K562 (cell line): ENCODE results near the gene PNKD. TPM values are rescaled to one million over a fixed set of nuclear protein-coding genes. Genes with fewer than 3 reads are reported as not detected.
A peak's percentile ranks its signal among the peaks of the same experiment; 100 is the strongest.

Experiments used
- BHLHE40 ChIP-seq: IDR thresholded peaks from 2 replicates; pipeline ENCODE4 v1.6.1; 2011; ENCODE audit warnings: low read length, improper control_type of control experiment
- CEBPB ChIP-seq: fragments of 450-650 bp; IDR thresholded peaks from 2 replicates; pipeline ENCODE4 v1.6.1; 2016; ENCODE audit warnings: missing genetic modification characterization, missing compliant biosample characterization
- DIDO1 ChIP-seq: fragments of 450-650 bp; IDR thresholded peaks from 2 replicates; pipeline ENCODE4 v1.6.1; 2016; ENCODE audit warnings: low read depth, missing biosample characterization, missing genetic modification characterization
- DNMT1 ChIP-seq: fragments of 450-650 bp; IDR thresholded peaks from 2 replicates; pipeline ENCODE4 v1.6.1; 2016; ENCODE audit warnings: antibody characterized with exemption, mild to moderate bottlenecking
- GABPA ChIP-seq: fragments of 200-800 bp; sonication (Bioruptor generic); conservative IDR thresholded peaks from 2 replicates; pipeline ENCODE4 v1.6.1; 2016; ENCODE audit warnings: low read depth, missing genetic modification characterization, missing compliant biosample characterization
- HNRNPH1 ChIP-seq: fragments of 200-400 bp; formaldehyde crosslinking; optimal IDR thresholded peaks from 2 replicates; pipeline ENCODE3; 2017; ENCODE audit warnings: low read depth, mild to moderate bottlenecking, low read length, moderate library complexity
- HNRNPUL1 ChIP-seq: fragments of 200-400 bp; formaldehyde crosslinking; IDR thresholded peaks from 2 replicates; pipeline ENCODE4 v1.6.1; 2017; ENCODE audit warnings: low read length
- LARP7 ChIP-seq: fragments of 450-650 bp; IDR thresholded peaks from 2 replicates; pipeline ENCODE4 v1.6.1; 2016
- MYBL2 ChIP-seq, 2 experiments: fragments of 450-650 bp in 1 of 2; sonication (generic) in 1 of 2; formaldehyde crosslinking in 1 of 2; IDR thresholded peaks; 2 replicates each; pipeline versions ENCODE4 v1.6.1 to v1.8.1; 2017 to 2022; ENCODE audit warnings: borderline replicate concordance in 1 of 2, inconsistent platforms in 1 of 2, low read depth in 1 of 2, mild to moderate bottlenecking in 1 of 2, missing genetic modification reagents in 1 of 2, moderate library complexity in 1 of 2
- SPI1 ChIP-seq: IDR thresholded peaks from 2 replicates; pipeline ENCODE4 v1.6.1; 2011; ENCODE audit warnings: low read depth, low read length, control low read depth, borderline replicate concordance
- SRSF7 ChIP-seq: fragments of 200-400 bp; formaldehyde crosslinking; optimal IDR thresholded peaks from 2 replicates; pipeline ENCODE3; 2017; ENCODE audit warnings: mild to moderate bottlenecking, low read depth, low read length
- TAL1 ChIP-seq: fragments of 450-650 bp; IDR thresholded peaks from 2 replicates; pipeline ENCODE4 v1.6.1; 2016; ENCODE audit warnings: mild to moderate bottlenecking
- TBL1XR1 ChIP-seq, 2 experiments: IDR thresholded peaks; 2 replicates each; pipeline ENCODE4 v1.6.1; 2012; ENCODE audit warnings: improper control_type of control experiment in 2 of 2, low read length in 2 of 2, mild to moderate bottlenecking in 1 of 2
- ZNF311 ChIP-seq: fragments of 250-450 bp; sonication (Bioruptor Pico); IDR thresholded peaks from 2 replicates; pipeline ENCODE4 v1.4.0; 2020; ENCODE audit warnings: mild to moderate bottlenecking, moderate library complexity
- ZNF316 ChIP-seq: fragments of 450-650 bp; IDR thresholded peaks from 2 replicates; pipeline ENCODE4 v1.6.1; 2016
- ZNF436 ChIP-seq: fragments of 250-450, 450-650 bp; sonication (Bioruptor Pico); formaldehyde crosslinking; IDR thresholded peaks from 2 replicates; pipeline ENCODE4 v1.7.0; 2020; ENCODE audit warnings: mild to moderate bottlenecking
- ZNF589 ChIP-seq: fragments of 200-800 bp; sonication (Bioruptor generic); IDR thresholded peaks from 2 replicates; pipeline ENCODE4 v1.6.1; 2016; ENCODE audit warnings: low read depth, missing genetic modification characterization, missing compliant biosample characterization
- ZNF785 ChIP-seq: fragments of 250-450 bp; sonication (Bioruptor Pico); IDR thresholded peaks from 2 replicates; pipeline ENCODE4 v1.4.0; 2020; ENCODE audit warnings: mild to moderate bottlenecking
- polyA plus RNA-seq, 8 experiments: library from polyadenylated mRNA; depleted of rRNA in 4 of 8; stranded (reverse) in 5 of 8; unstranded in 3 of 8; fragments of >200 nt; fragmentation: Nextera tagmentation in 2 of 8; fragmentation: Illumina TruSeq in 1 of 8; extraction: Ambion mirVana in 2 of 8; extraction: Trizol in 1 of 8; gene quantifications; 2 replicates each; pipeline versions ENCODE4 v1.2.1 to v1.2.3, GENCODE V29; 2011 to 2014; ENCODE audit warnings: inconsistent platforms in 1 of 8, missing spikeins in 1 of 8
- total RNA-seq, 7 experiments: library from RNA; depleted of rRNA in 6 of 7; stranded (reverse); fragments of >200 nt in 6 of 7; fragmentation: Illumina TruSeq in 2 of 7; extraction: Trizol in 2 of 7; gene quantifications; 2 replicates each; pipeline versions ENCODE4 v1.2.1 to v1.2.3, GENCODE V29; 2011 to 2021; ENCODE audit warnings: low replicate concordance in 1 of 7
- TF ChIP-seq, protein P1 (sequence below): fragments of 450-650 bp; IDR thresholded peaks from 2 replicates; pipeline ENCODE4 v1.6.1; 2014; ENCODE audit warnings: low read depth, mild to moderate bottlenecking, moderate library complexity, borderline replicate concordance
- TF ChIP-seq, protein P2 (sequence below): IDR thresholded peaks from 2 replicates; pipeline ENCODE4 v1.6.1; 2012; ENCODE audit warnings: low read depth, low read length, improper control_type of control experiment, borderline replicate concordance
- TF ChIP-seq, protein P3 (sequence below): fragments of 450-650 bp; IDR thresholded peaks from one replicate; pipeline ENCODE4 v1.6.1; 2018; ENCODE audit warnings: mild to moderate bottlenecking, moderate library complexity; ENCODE audit not compliant: partially characterized antibody

The PNKD gene
- total and polyA plus RNA-seq, 9 of the 15 experiments (the other 6 are each of a cell fraction or from before 2014, with no cell fraction given) = 26.0 to 105 (median 60.1) TPM

DNA sequence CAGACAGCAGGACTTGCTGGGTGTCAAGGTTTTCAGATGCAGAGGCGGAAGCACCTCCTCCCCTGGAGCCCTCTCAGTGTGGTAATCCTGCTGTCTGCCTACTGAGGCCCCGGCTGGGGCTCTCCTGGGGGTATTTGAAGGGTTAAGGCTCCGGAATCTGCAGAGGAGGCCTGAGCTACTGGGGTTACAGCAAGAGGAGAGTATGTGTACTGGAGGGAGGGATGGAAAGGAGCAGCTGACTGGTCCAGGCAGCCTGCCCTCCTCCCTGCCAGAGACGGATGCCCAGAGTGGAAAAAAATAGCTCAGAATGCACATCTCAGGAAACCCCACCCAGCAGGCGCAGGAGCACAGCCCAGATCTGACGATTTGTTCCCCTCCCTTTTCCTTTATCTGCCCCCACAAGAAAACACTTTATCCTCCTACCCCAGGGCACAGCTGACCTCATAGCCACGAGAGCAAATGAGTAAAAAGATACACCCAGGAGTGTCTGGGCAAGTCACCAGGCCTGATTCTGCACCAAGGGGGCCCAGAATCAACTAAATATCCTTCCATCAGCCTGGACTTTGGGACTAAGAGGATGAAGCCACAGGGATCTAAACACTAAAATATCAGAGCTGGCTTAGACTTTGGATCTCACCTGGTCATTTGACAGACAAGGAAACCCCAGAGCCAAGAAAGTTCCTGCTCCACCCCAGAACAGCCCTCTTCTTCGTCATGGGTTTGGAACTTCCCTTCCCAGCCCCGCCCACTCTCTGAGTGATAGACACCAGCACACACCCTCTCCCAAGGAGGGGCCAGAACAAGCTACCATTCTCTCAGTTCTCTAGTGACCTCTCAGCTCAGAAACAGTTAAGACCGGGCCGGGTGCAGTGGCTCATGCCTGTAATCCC, 16.5 kb downstream of the PNKD start (continued):
- TF ChIP-seq, protein P1, sequence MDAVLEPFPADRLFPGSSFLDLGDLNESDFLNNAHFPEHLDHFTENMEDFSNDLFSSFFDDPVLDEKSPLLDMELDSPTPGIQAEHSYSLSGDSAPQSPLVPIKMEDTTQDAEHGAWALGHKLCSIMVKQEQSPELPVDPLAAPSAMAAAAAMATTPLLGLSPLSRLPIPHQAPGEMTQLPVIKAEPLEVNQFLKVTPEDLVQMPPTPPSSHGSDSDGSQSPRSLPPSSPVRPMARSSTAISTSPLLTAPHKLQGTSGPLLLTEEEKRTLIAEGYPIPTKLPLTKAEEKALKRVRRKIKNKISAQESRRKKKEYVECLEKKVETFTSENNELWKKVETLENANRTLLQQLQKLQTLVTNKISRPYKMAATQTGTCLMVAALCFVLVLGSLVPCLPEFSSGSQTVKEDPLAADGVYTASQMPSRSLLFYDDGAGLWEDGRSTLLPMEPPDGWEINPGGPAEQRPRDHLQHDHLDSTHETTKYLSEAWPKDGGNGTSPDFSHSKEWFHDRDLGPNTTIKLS = no peak
- peak; percentile 65; the same call in 1 of the 2 replicates for TF ChIP-seq SPI1
- TF ChIP-seq ZNF311 = no peak
- no peak for TF ChIP-seq ZNF589 (CRISPR knock-in tag)
- TF ChIP-seq SRSF7 = no peak
- no peak for TF ChIP-seq TBL1XR1 (IDR thresholded peaks at IDR 0.05; ENCODE audit: low read length in 2 of 2)
- TF ChIP-seq, protein P2, sequence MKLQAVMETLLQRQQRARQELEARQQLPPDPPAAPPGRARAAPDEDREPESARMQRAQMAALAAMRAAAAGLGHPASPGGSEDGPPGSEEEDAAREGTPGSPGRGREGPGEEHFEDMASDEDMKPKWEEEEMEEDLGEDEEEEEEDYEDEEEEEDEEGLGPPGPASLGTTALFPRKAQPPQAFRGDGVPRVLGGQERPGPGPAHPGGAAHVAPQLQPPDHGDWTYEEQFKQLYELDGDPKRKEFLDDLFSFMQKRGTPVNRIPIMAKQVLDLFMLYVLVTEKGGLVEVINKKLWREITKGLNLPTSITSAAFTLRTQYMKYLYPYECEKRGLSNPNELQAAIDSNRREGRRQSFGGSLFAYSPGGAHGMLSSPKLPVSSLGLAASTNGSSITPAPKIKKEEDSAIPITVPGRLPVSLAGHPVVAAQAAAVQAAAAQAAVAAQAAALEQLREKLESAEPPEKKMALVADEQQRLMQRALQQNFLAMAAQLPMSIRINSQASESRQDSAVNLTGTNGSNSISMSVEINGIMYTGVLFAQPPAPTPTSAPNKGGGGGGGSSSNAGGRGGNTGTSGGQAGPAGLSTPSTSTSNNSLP = no peak
- no peak for TF ChIP-seq CEBPB (tag)
- no peak for TF ChIP-seq DNMT1
- no peak for TF ChIP-seq LARP7
- TF ChIP-seq GABPA (tag) = no peak; the same call in 1 of the 2 replicates
- TF ChIP-seq, protein P3, sequence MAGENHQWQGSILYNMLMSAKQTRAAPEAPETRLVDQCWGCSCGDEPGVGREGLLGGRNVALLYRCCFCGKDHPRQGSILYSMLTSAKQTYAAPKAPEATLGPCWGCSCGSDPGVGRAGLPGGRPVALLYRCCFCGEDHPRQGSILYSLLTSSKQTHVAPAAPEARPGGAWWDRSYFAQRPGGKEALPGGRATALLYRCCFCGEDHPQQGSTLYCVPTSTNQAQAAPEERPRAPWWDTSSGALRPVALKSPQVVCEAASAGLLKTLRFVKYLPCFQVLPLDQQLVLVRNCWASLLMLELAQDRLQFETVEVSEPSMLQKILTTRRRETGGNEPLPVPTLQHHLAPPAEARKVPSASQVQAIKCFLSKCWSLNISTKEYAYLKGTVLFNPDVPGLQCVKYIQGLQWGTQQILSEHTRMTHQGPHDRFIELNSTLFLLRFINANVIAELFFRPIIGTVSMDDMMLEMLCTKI = no peak
- peak; percentile 33; the same call in 1 of the 2 replicates for TF ChIP-seq TAL1
- TF ChIP-seq ZNF436 = no peak
- TF ChIP-seq DIDO1 (tag) = no peak
- no peak for TF ChIP-seq MYBL2 (IDR thresholded peaks at IDR 0.05; ENCODE audit: low read depth)
- no peak for TF ChIP-seq MYBL2 (CRISPR knock-in tag; IDR thresholded peaks at IDR 0.05; ENCODE audit: borderline replicate concordance)
- TF ChIP-seq ZNF785 (CRISPR knock-in tag) = no peak
- TF ChIP-seq BHLHE40 = peak; percentile 33
- TF ChIP-seq HNRNPUL1 = no peak
- no peak for TF ChIP-seq ZNF316
- no peak for TF ChIP-seq HNRNPH1
